ENCODE measurements around the gene SLC7A9. TPM values are rescaled to one million over a fixed set of nuclear protein-coding genes. Genes with fewer than 3 reads are reported as not detected.

SLC7A9 gene
- polyA plus RNA-seq, 1 donor (not counting 4 experiments of a cell fraction or from before 2014, with no cell fraction given): 0.20 TPM

DNA sequence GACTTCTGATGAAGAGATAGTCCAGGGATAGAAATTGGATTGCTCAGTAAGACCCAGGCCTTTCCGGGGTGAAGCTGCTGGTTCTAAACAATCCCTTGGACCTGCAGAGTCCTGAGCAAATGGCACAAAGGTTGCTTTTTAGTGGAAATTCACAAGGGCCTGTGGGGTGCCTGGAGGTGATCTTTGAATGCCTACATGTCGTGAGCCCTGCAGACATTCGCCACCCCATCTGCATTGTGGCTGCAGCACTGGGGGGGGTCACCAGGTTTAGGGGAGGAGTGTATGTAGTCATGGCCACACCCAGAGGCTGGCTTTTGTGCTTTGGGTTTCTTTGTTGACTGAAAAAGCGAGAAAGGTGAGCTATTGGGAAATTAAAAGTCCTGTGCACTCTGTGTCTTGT is 41.4 kb downstream of the SLC7A9 start:
- Histone ChIP-seq H3K79me2 (ENCODE audit: control insufficient read depth, insufficient read depth, low read length) (no peaks in the 10 kb centered on the region), H4K20me1 (ENCODE audit: control insufficient read depth, extremely low read depth, insufficient read depth, low read length) (no peaks in the 10 kb centered on the region), H2AFZ (ENCODE audit: control insufficient read depth, low read length) (no peak overlapping the region), H3K27ac (ENCODE audit: control insufficient read depth, insufficient read depth, low read length) (no peak overlapping the region), H3K36me3 (ENCODE audit: control insufficient read depth in 2 of 2, extremely low read depth in 1 of 2, insufficient read depth in 2 of 2, low read length in 2 of 2) (no peaks in the 10 kb centered on the region), H3K9ac (ENCODE audit: control insufficient read depth, extremely low read depth, insufficient read depth, low read length) (no peak overlapping the region), H3K9me3 (ENCODE audit: control insufficient read depth, low read depth, low read length) (no peaks in the 10 kb centered on the region), H3K4me2 (ENCODE audit: control insufficient read depth, extremely low read depth, insufficient read depth, low read depth, low read length) (no peak overlapping the region), H3K9me1 (ENCODE audit: control insufficient read depth, extremely low read depth, insufficient read depth, low read length) (no peaks in the 10 kb centered on the region), H3K4me3 (ENCODE audit: control insufficient read depth in 2 of 3, extremely low read depth in 1 of 3, insufficient read depth in 2 of 3, low read depth in 1 of 3, low read length in 3 of 3) (no peak overlapping the region), H3K27me3 (ENCODE audit: control insufficient read depth, extremely low read depth, insufficient read depth, low read length) (peaks cover 8% of the 10 kb centered on the region), H3K4me1 (ENCODE audit: control insufficient read depth, extremely low read depth, insufficient read depth, low read length) (no peaks in the 10 kb centered on the region)
- DNase-seq (ENCODE audit: low read depth, low spot score): no peak
- TF ChIP-seq, protein P1, sequence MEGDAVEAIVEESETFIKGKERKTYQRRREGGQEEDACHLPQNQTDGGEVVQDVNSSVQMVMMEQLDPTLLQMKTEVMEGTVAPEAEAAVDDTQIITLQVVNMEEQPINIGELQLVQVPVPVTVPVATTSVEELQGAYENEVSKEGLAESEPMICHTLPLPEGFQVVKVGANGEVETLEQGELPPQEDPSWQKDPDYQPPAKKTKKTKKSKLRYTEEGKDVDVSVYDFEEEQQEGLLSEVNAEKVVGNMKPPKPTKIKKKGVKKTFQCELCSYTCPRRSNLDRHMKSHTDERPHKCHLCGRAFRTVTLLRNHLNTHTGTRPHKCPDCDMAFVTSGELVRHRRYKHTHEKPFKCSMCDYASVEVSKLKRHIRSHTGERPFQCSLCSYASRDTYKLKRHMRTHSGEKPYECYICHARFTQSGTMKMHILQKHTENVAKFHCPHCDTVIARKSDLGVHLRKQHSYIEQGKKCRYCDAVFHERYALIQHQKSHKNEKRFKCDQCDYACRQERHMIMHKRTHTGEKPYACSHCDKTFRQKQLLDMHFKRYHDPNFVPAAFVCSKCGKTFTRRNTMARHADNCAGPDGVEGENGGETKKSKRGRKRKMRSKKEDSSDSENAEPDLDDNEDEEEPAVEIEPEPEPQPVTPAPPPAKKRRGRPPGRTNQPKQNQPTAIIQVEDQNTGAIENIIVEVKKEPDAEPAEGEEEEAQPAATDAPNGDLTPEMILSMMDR (optimal IDR thresholded peaks at IDR 0.05 in 1 of 3, IDR thresholded peaks at IDR 0.05 in 1 of 3, conservative IDR thresholded peaks at IDR 0.05 in 1 of 3; ENCODE audit: extremely low read depth in 1 of 3, insufficient read depth in 2 of 3, low read length in 3 of 3): no peak
- TF ChIP-seq EZH2 (IDR thresholded peaks at IDR 0.05; ENCODE audit: low read length): no peak
- dilution Hi-C loops (cut with MboI; ENCODE audit: extremely low pct_ligation_motif_present, low sequenced_read_pairs): no loop called here
- FAIRE-seq: no peak

DNA sequence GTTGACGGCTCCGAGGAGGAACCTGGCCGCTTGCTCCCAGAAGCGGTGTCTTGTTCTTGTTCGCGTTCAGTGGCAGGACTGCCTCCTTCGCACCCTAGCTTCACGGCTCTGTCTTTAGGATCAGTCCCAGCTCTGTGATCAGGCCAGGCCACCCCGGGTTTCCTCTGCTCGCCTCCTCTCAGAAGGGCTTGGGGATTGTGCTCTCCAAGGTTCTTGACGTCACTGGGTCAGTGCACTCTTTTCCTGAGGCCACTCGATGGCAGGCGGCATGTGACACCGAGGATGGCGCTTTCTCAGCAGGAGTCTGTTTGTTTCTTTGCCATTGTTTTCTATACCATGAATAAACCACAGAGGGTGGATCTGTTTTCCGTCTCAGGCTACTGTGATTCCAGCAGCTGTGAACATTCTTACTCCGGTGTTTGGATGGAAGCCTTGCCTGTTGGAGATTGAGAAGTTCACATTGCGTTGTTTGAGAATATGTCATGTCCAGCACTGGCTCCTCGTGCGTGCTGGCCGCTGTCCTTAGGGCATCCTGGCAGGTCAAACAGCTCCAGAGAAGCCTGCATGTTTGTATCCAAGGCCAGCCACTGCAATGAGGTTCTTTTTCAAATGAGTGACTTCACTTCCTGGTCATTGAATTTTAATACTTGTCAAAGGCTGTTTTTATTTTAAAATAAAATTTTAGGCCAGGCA is 44.5 kb downstream of the SLC7A9 start:
- FAIRE-seq: no peak
- Histone ChIP-seq H2AFZ (ENCODE audit: control insufficient read depth, low read length) (no peak overlapping the region), H3K27ac (ENCODE audit: control insufficient read depth, insufficient read depth, low read length) (no peak overlapping the region), H3K4me3 (ENCODE audit: control insufficient read depth in 2 of 3, extremely low read depth in 1 of 3, insufficient read depth in 2 of 3, low read depth in 1 of 3, low read length in 3 of 3) (no peak overlapping the region), H4K20me1 (ENCODE audit: control insufficient read depth, extremely low read depth, insufficient read depth, low read length) (no peaks in the 10 kb centered on the region), H3K9me3 (ENCODE audit: control insufficient read depth, low read depth, low read length) (no peaks in the 10 kb centered on the region), H3K36me3 (ENCODE audit: control insufficient read depth in 2 of 2, extremely low read depth in 1 of 2, insufficient read depth in 2 of 2, low read length in 2 of 2) (no peaks in the 10 kb centered on the region), H3K9me1 (ENCODE audit: control insufficient read depth, extremely low read depth, insufficient read depth, low read length) (no peaks in the 10 kb centered on the region), H3K4me2 (ENCODE audit: control insufficient read depth, extremely low read depth, insufficient read depth, low read depth, low read length) (no peak overlapping the region), H3K4me1 (ENCODE audit: control insufficient read depth, extremely low read depth, insufficient read depth, low read length) (no peaks in the 10 kb centered on the region), H3K79me2 (ENCODE audit: control insufficient read depth, insufficient read depth, low read length) (no peaks in the 10 kb centered on the region), H3K27me3 (ENCODE audit: control insufficient read depth, extremely low read depth, insufficient read depth, low read length) (peaks cover 8% of the 10 kb centered on the region), H3K9ac (ENCODE audit: control insufficient read depth, extremely low read depth, insufficient read depth, low read length) (no peak overlapping the region)
- dilution Hi-C loops (cut with MboI; ENCODE audit: extremely low pct_ligation_motif_present, low sequenced_read_pairs): no loop called here
- TF ChIP-seq EZH2 (IDR thresholded peaks at IDR 0.05; ENCODE audit: low read length): no peak
- TF ChIP-seq, protein P1 (optimal IDR thresholded peaks at IDR 0.05 in 1 of 3, IDR thresholded peaks at IDR 0.05 in 1 of 3, conservative IDR thresholded peaks at IDR 0.05 in 1 of 3; ENCODE audit: extremely low read depth in 1 of 3, insufficient read depth in 2 of 3, low read length in 3 of 3): no peak
- no peak for DNase-seq (ENCODE audit: low read depth, low spot score)

All from keratinocyte (primary cell).